Caki2 (cell line): ENCODE results near the gene ZBTB8A. TPM values are rescaled to one million over a fixed set of nuclear protein-coding genes. Genes with fewer than 3 reads are reported as not detected.
"Not testable (repeated sequence)": the region's sequence is repeated elsewhere in the genome, so short reads cannot be mapped to it uniquely, and the experiment has no call there.

ENCODE experiments used
- DNase-seq: peaks from one replicate; pipeline ENCODE4 v3.0.0-alpha.2; 2015; ENCODE audit warnings: low read depth
- in situ Hi-C: cut with HindIII; loops from 2 replicates; pipeline ENCODE4 v1.10.0; 2016; ENCODE audit warnings: low sequenced_read_pairs, low pct_unique_long_range_greater_than_20kb, mixed read lengths
- total RNA-seq: library from RNA; depleted of rRNA; stranded (reverse); fragments of >200 nt; shearing (Covaris generic); gene quantifications from 2 replicates; pipeline ENCODE4 v1.2.3, GENCODE V29; 2014; ENCODE audit warnings: low replicate concordance; rRNA removed

Gene ZBTB8A
- total RNA-seq, 1 experiment from 2014 or later = 6.4 TPM

- in situ Hi-C loops = no loop called here
- DNase-seq = no peak
These were observed 100.4 kb downstream of the ZBTB8A start for GRCh38 chr1:32639489-32640075.

GRCh38 chr1:32642292-32642827 is 103.1 kb downstream of the ZBTB8A start:
- in situ Hi-C loops, DNase-seq: not testable (repeated sequence)

GRCh38 chr1:32644426-32644825 is 105.2 kb downstream of the ZBTB8A start:
- DNase-seq = no peak

GRCh38 chr1:32647308-32648134 is 108.3 kb downstream of the ZBTB8A start:
- no peak for DNase-seq
- in situ Hi-C loops = no loop called here

More at GRCh38 chr1:32644426-32644825, 105.2 kb downstream of the ZBTB8A start:
- in situ Hi-C loops = no loop called here

- peak; percentile 86 for DNase-seq
- in situ Hi-C loops = no loop called here
These were observed 111.1 kb downstream of the ZBTB8A start, which contains the start of gene ZBTB8OS for GRCh38 chr1:32650248-32650751. TSS of gene ZBTB8OS (minus strand) at chr1:32650550. CDS start at chr1:32650529, 21 bp downstream.

GRCh38 chr1:32650752-32651460 is 111.7 kb downstream of the ZBTB8A start, which contains the start of gene RBBP4:
TSS of gene RBBP4 (plus strand) at chr1:32651208. CDS start at chr1:32651307, 99 bp downstream.
- DNase-seq = peak; percentile 97
- in situ Hi-C loops = no loop called here

GRCh38 chr1:32651461-32652073 is 112.3 kb downstream of the ZBTB8A start:
- no peak for DNase-seq

GRCh38 chr1:32652244-32652962 is 113.2 kb downstream of the ZBTB8A start:
- no peak for DNase-seq
- in situ Hi-C loops = no loop called here

More at GRCh38 chr1:32651461-32652073, 112.3 kb downstream of the ZBTB8A start:
- in situ Hi-C loops = no loop called here

Other genes starting within 250 kb of the ZBTB8A start
- 104 and 107 TPM in 2 replicates for gene HDAC1, start 247.3 kb upstream of the ZBTB8A start, total RNA-seq
- 7.1 and 12.0 TPM in 2 replicates for gene MARCKSL1, start 203.2 kb upstream of the ZBTB8A start, total RNA-seq
- not detected in 2 replicates for gene FAM229A, start 176.9 kb upstream of the ZBTB8A start, total RNA-seq
- not detected in 2 replicates for gene TSSK3, start 176.9 kb upstream of the ZBTB8A start, total RNA-seq
- 44.7 and 51.9 TPM in 2 replicates for gene BSDC1, start 145.0 kb upstream of the ZBTB8A start, total RNA-seq
- gene ZBTB8B, start 74.4 kb upstream of the ZBTB8A start, total RNA-seq = not detected in 2 replicates
- gene ZBTB8OS, start 111.1 kb downstream of the ZBTB8A start, total RNA-seq = 30.1 and 144 TPM in 2 replicates
- 136 and 158 TPM in 2 replicates for gene RBBP4, start 111.8 kb downstream of the ZBTB8A start, total RNA-seq
- 0.75 and 0.84 TPM in 2 replicates for gene SYNC, start 163.3 kb downstream of the ZBTB8A start, total RNA-seq